ENCODE results near the gene NOL4L. TPM values are rescaled to one million over a fixed set of nuclear protein-coding genes. Genes with fewer than 3 reads are reported as not detected.
"Not testable (repeated sequence)": the region's sequence is repeated elsewhere in the genome, so short reads cannot be mapped to it uniquely, and the experiment has no call there.

The NOL4L gene
- total RNA-seq, 2 experiments from 2014 or later = 39.1 to 41.1 TPM

DNA sequence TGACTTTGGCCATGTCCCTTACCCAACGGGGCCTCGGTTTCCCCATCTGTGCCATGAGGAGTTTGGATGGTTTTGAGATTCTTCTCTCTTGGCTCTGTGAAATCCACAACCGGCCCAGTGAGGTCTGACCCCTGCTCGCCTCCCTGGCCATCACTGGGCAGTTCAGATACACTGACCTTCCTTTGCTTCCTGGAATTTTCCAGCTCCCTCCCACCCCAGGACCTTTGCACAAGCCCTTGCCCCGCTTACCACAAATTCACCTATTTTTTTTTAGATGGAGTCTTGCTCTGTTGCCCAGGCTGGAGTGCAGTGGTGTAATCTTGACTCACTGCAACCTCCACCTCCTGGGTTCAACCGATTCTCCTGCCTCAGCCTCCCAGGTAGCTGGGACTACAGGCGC lies 12.6 kb upstream of the NOL4L start:
- H3K9me3 Mint-ChIP-seq = no peaks in the 10 kb centered on the region
- no peak for ATAC-seq (ENCODE audit: low read depth)
- H3K4me3 Mint-ChIP-seq = no peak overlapping the region
- peaks cover 2% of the 10 kb centered on the region for H3K27me3 Mint-ChIP-seq
- H3K4me1 Mint-ChIP-seq = peaks cover 6% of the 10 kb centered on the region
- H3K36me3 Mint-ChIP-seq = no peaks in the 10 kb centered on the region
- no peak for DNase-seq
- POLR2A ChIA-PET = interaction anchor here (0.6 kb wide), 1 partner anchor 63 kb away, joined by 3 read pairs; no protein-coding TSS in a partner anchor
- no peak overlapping the region for H3K27ac Mint-ChIP-seq

DNA sequence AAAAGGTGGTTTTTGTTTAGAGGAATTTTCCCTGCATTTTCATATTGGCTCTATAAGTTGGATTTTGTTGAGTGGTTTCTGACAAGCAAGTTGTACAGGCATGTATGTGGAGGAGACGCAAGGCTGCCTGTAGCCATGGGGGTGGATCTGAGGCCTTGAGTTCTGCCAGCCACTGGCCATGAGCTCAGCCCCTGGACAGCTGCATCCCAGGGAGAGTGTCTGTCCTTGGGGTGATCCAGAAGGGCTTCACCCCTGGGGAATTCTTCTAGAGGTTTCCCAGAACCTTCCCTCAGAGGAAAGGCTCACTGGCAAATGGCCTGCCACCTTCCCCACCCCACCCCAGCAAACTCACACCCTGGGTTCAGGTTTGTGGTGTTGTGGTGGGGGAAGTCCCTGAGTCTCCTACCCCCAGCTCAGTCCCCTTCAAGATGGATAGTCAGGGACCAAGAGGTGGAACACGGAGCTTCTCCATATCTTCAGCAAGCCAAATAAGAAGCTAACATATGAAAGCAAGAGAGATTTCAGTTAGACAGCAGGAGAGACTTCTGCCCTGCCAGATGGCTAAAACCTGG lies 11.6 kb upstream of the NOL4L start:
- no peak overlapping the region for H3K4me3 Mint-ChIP-seq
- H3K9me3 Mint-ChIP-seq = no peaks in the 10 kb centered on the region
- peaks cover 6% of the 10 kb centered on the region for H3K4me1 Mint-ChIP-seq
- H3K36me3 Mint-ChIP-seq = no peaks in the 10 kb centered on the region
- POLR2A ChIA-PET = no interaction called here
- ATAC-seq (ENCODE audit: low read depth) (no peak), DNase-seq (no peak)
- no peak overlapping the region for H3K27ac Mint-ChIP-seq
- peaks cover 2% of the 10 kb centered on the region for H3K27me3 Mint-ChIP-seq

DNA sequence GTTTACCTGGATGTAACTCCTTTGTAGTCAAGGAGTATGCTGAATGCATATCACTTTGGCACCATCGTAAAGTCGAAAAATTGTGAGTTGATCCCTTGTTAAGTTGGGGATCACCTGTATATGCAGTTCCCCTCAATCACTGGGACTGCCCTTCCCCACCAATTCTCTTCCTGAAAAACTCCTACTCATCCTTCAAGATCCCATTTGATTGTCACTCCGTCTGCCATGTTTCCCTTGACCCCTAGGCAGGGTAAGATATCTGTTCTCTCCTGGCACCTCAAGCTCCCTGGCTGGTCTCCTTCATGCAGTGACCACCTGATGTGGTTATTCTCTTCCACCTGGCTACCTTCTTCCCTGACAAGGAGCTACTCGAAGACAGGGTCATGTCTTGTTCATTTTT lies 10.0 kb upstream of the NOL4L start:
- Mint-ChIP-seq H3K9me3 (no peaks in the 10 kb centered on the region), H3K36me3 (no peaks in the 10 kb centered on the region), H3K4me1 (peaks cover 6% of the 10 kb centered on the region), H3K4me3 (no peak overlapping the region), H3K27me3 (peaks cover 2% of the 10 kb centered on the region), H3K27ac (no peak overlapping the region)
- no peak for DNase-seq
- ATAC-seq (ENCODE audit: low read depth) = no peak
- POLR2A ChIA-PET = no interaction called here

DNA sequence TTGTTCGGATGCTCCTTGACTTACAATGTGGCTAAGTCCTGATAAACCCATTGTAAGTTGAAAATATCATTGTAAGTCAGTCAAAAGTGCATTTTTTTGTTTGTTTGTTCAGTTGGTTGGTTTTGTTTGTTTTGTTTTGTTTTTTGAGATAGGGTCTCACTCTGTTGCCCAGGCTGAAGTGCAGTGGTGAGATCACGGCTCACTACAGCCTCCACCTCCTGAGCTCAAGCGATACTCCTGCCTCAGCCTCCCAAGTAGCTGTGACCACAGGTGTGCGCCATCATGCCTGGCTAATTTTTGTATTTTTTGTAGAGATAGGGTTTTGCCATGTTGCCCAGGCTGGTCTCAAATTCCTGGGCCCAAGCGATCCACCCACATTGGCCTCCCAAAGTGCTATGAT lies 9.5 kb upstream of the NOL4L start:
- ATAC-seq (ENCODE audit: low read depth); POLR2A ChIA-PET; H3K27ac Mint-ChIP-seq; H3K27me3 Mint-ChIP-seq; H3K36me3 Mint-ChIP-seq; H3K4me1 Mint-ChIP-seq; H3K4me3 Mint-ChIP-seq; DNase-seq; H3K9me3 Mint-ChIP-seq: not testable (repeated sequence)

DNA sequence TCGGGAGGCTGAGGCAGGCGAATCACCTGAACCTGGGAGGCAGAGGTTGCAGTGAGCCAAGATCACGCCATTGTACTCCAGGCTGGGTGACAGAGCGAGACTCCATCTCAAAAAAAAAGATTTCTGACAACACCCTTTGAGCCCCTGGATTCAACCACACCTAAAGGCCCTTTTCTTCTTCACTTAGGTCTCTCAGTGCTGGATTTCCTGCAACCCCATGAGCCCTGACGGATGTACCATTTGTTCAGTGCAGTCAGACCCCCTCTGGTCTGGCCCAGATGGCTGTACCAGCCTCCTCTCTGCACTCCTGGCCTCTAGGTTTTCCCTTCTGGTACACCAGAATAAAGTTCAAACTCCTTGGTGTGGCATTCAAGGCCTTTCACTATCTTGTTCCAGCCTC lies 9.1 kb upstream of the NOL4L start:
- Mint-ChIP-seq H3K36me3 (no peaks in the 10 kb centered on the region), H3K4me1 (peaks cover 6% of the 10 kb centered on the region), H3K27me3 (peaks cover 2% of the 10 kb centered on the region), H3K4me3 (no peak overlapping the region), H3K27ac (no peak overlapping the region), H3K9me3 (no peaks in the 10 kb centered on the region)
- no peak for ATAC-seq (ENCODE audit: low read depth)
- no peak for DNase-seq
- POLR2A ChIA-PET = no interaction called here

DNA sequence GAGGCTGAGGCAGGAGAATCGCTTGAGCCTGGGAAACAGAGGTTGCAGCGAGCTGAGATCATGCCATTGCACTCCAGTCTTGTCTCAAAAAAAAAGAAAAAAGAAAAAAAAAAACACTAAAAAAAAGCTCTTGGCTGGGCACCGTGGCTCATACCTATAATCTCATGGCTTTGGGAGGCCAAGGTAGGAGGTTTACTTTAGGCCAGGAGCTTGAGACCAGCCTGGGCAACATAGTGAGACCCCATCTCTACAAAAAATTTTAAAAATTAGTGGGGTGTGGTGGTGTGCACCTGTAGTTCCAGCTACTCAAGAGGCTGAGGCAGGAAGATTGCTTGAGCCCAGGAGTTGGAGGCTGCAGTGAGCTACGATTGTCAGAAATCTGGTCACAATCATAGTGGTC lies 7.5 kb upstream of the NOL4L start:
- ATAC-seq (ENCODE audit: low read depth); H3K4me3 Mint-ChIP-seq; DNase-seq; POLR2A ChIA-PET; H3K4me1 Mint-ChIP-seq; H3K9me3 Mint-ChIP-seq; H3K36me3 Mint-ChIP-seq; H3K27ac Mint-ChIP-seq; H3K27me3 Mint-ChIP-seq: not testable (repeated sequence)

DNA sequence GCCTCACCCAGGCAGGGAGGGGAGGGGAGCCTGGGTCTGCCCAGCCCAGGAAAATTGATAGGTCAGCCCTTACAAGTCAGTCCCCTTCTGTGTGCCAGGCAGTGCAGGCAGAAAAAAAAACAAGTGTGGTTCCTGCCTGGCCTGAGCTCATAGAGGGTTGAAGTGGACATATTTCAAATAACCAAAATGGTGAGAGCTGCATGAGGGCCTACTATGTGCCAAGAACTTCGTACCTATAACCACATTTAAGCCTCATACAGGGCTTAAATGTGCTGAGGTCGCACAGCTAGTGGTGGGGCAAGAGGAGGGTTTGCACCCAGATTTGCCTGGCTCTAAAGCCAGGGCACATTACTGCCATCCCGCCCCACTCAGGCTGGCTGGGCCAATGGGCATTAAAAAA lies 6.9 kb upstream of the NOL4L start:
- Mint-ChIP-seq H3K4me1 (peaks cover 11% of the 10 kb centered on the region), H3K27ac (no peak overlapping the region), H3K36me3 (no peaks in the 10 kb centered on the region), H3K4me3 (no peak overlapping the region), H3K27me3 (peaks cover 2% of the 10 kb centered on the region), H3K9me3 (no peaks in the 10 kb centered on the region)
- DNase-seq (no peak), ATAC-seq (ENCODE audit: low read depth) (no peak)
- POLR2A ChIA-PET = interaction anchor here (0.7 kb wide), 1 partner anchor 45 kb away, joined by 8 read pairs; no protein-coding TSS in a partner anchor

DNA sequence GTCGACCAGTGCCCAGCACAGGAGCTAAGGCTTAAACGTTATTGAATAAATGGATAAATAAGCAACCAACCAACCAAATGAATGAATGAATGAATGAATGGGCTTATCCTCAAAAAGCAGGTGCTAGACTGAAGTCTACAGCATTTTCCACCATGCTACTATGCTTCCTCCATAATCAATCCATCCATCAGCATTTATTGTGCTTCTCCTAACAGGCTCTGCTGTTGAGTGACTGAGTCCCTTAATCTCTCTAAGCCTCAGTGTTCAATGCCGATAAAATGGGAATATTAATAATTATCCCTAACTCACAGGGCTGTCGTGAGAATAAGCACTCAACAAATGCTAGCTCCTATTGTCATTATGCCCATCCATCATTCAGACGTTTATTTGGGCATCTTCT lies 4.6 kb upstream of the NOL4L start:
- POLR2A ChIA-PET = interaction anchor here (1.2 kb wide), 1 partner anchor 55 kb away, joined by 3 read pairs; no protein-coding TSS in a partner anchor
- Mint-ChIP-seq H3K27ac (no peak overlapping the region), H3K36me3 (no peaks in the 10 kb centered on the region), H3K4me1 (peaks cover 13% of the 10 kb centered on the region), H3K9me3 (no peaks in the 10 kb centered on the region), H3K4me3 (no peak overlapping the region), H3K27me3 (peaks cover 14% of the 10 kb centered on the region)
- DNase-seq = no peak
- ATAC-seq (ENCODE audit: low read depth) = no peak

DNA sequence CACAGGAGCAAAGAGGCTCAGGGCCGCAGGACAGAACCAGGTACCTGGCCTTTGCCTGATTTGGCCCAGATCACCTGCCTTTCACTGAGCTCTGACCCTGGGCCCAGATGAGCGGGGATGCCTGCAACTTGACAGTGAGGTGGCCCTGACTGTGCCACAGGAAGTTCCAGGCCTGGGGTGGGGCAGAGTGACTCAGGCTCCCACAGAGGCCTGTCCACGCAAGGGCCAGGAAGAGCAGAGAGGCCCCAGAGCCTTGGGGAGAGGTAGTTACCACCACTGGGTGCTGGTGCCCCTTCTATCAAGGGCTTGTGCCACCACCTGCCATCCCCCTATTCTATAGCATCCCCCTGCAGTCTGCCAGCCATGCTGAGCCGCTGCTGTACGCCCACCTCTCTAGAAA lies 4.1 kb upstream of the NOL4L start:
- H3K4me3 Mint-ChIP-seq = no peak overlapping the region
- POLR2A ChIA-PET = no interaction called here
- H3K9me3 Mint-ChIP-seq = no peaks in the 10 kb centered on the region
- H3K4me1 Mint-ChIP-seq = peaks cover 13% of the 10 kb centered on the region
- H3K27me3 Mint-ChIP-seq = peaks cover 14% of the 10 kb centered on the region
- DNase-seq = no peak
- no peak for ATAC-seq (ENCODE audit: low read depth)
- no peaks in the 10 kb centered on the region for H3K36me3 Mint-ChIP-seq
- no peak overlapping the region for H3K27ac Mint-ChIP-seq

DNA sequence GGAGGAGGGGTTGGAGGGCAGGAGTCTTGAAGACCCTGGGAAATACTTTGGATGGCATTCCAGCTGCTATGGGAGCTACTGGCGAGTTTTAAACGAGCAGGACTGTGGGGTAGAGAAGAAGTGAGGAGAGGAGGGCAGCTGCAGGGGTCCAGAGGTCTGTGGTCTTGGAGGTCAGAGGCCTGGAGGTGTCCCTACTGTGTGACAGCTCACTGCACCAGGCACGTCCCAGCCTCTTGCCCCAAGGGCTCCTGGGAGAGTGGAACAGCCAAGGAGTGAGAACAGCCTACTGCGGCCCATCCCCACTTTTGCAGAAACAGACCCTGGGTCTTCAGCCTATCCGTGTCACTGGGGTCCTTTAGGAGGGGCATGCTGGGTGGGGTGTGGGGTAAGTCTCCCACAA lies 2.9 kb upstream of the NOL4L start:
- Mint-ChIP-seq H3K27ac (no peak overlapping the region), H3K27me3 (peaks cover 14% of the 10 kb centered on the region), H3K4me1 (peaks cover 13% of the 10 kb centered on the region), H3K4me3 (no peak overlapping the region), H3K36me3 (no peaks in the 10 kb centered on the region), H3K9me3 (no peaks in the 10 kb centered on the region)
- ATAC-seq (ENCODE audit: low read depth) = no peak
- POLR2A ChIA-PET = interaction anchor here (0.8 to 4.3 kb wide), 3 partner anchors 50 to 230 kb away, joined by 3 to 30 read pairs (median 3); no protein-coding TSS in a partner anchor
- no peak for DNase-seq

DNA sequence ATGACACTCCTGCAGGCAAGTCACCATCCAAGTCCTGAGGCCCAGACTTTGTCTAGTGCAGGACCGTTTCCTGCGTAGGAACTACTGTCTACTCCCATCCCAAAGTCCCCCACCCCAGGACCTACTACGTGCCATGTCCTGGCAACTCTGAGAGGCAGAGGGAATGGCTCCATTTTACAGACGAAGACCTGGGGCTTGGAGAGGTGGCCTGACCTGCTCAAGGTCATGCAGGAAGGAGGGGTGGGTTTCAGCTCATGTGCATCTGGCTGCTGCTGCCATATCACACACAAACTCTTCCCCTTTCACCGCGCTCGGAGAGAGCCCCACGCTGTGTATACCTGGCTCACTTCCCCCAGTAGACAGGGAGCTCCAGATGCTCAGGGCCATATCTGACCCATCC lies 1.2 kb upstream of the NOL4L start:
- Mint-ChIP-seq H3K4me3 (peak overlapping the region; percentile 84), H3K27ac (peak overlapping the region; percentile 84), H3K4me1 (peaks cover 22% of the 10 kb centered on the region), H3K9me3 (no peaks in the 10 kb centered on the region), H3K36me3 (no peaks in the 10 kb centered on the region), H3K27me3 (peaks cover 14% of the 10 kb centered on the region)
- DNase-seq = no peak
- POLR2A ChIA-PET = interaction anchor here (0.6 to 4.3 kb wide), 3 partner anchors 13 to 48 kb away, joined by 3 to 30 read pairs (median 4); no protein-coding TSS in a partner anchor
- no peak for ATAC-seq (ENCODE audit: low read depth)

DNA sequence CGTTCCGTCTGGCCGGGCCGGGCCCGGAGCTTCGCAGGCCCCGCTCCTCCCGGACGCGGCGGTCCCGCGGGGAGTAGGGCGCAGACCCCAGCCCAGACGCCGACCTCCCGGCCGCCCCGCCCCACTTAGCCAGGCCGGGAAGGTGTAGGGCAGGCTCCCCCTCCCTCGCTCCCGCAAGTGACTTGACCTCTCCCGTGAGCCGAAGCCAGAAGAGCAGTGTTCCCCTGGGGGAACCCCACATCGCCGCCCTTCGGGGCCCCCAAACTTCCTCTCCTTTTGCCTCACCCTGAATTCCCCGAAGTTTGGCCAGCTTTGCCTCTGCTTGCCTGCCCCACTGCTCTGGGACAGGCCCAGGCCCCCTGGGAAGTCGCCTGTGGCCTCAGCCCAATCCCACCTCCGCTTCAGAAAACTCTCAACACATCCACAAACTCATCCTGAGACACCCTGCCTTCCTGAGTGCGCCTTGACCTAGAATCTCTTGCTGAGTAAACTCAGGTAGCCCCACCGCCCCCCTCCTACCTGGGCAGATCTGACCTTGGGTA lies 524 bp upstream of the NOL4L start:
- Mint-ChIP-seq H3K4me3 (peak overlapping the region; percentile 84), H3K9me3 (no peaks in the 10 kb centered on the region), H3K27ac (peak overlapping the region; percentile 84), H3K4me1 (peaks cover 27% of the 10 kb centered on the region), H3K27me3 (peaks cover 14% of the 10 kb centered on the region), H3K36me3 (no peaks in the 10 kb centered on the region)
- no peak for ATAC-seq (ENCODE audit: low read depth)
- DNase-seq = no peak
- POLR2A ChIA-PET = interaction anchor here (0.6 to 4.3 kb wide), 8 partner anchors 13 to 227 kb away, joined by 3 to 30 read pairs (median 4); no protein-coding TSS in a partner anchor

DNA sequence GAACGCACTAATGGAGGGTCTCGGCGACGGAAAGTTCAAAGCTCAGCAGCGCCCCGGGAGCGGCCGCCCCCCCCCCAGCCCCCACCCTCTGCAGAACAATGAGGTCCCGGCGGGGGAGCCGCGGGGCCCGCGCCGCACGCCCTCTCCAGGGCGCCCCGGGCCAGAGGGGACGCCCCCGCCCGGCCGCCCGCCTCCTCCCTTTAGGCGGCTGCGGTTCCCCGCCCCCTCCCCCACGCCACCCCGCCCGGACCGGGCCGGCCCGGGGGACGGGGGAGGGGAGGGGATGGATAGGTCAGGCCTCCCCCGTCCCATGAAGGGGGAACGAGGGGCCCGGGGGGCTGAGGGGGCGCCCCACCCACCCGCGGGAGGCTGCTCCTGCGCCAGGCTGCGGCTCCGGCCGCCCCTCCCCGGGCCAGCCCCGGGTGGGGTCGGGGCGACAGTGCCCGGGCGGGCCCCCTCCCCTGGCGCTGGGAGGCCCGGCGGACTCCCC lies 1.5 kb downstream of the NOL4L start:
- Mint-ChIP-seq H3K9me3 (no peaks in the 10 kb centered on the region), H3K36me3 (no peaks in the 10 kb centered on the region), H3K4me1 (peaks cover 31% of the 10 kb centered on the region), H3K27ac (no peak overlapping the region), H3K4me3 (no peak overlapping the region), H3K27me3 (peaks cover 14% of the 10 kb centered on the region)
- POLR2A ChIA-PET = interaction anchor here (1.0 to 1.1 kb wide), 2 partner anchors 44 to 59 kb away, joined by 4 read pairs; no protein-coding TSS in a partner anchor
- ATAC-seq (ENCODE audit: low read depth) (peak; percentile 7), DNase-seq (peak; percentile 59)

Data from activated naive CD8-positive, alpha-beta T cell treated with anti-CD3 and anti-CD28 coated beads, Interleukin-2, amount 10 ng/mL, durations not matched to agents 7 days and 5 days (primary cell).